HFFc6 (cell line): Measurements from ENCODE around the gene SSUH2. TPM values are rescaled to one million over a fixed set of nuclear protein-coding genes. Genes with fewer than 3 reads are reported as not detected.
"Not testable (repeated sequence)": the region's sequence is repeated elsewhere in the genome, so short reads cannot be mapped to it uniquely, and the experiment has no call there.

Experiments used
- DNase-seq: peaks from one replicate; pipeline ENCODE4 v3.0.0-alpha.2; 2018
- H3K27ac Mint-ChIP-seq: 2 replicates; pipeline ENCODE4 v1.8.0; 2020; ENCODE audit warnings: mild to moderate bottlenecking, mixed read lengths
- H3K27me3 Mint-ChIP-seq: 2 replicates; pipeline ENCODE4 v1.8.0; 2021; ENCODE audit warnings: mild to moderate bottlenecking, moderate library complexity, mixed read lengths; ENCODE audit not compliant: insufficient read depth
- H3K36me3 Mint-ChIP-seq: 2 replicates; pipeline ENCODE4 v1.8.0; 2021; ENCODE audit warnings: low read depth, mixed read lengths
- H3K4me1 Mint-ChIP-seq: 2 replicates; pipeline ENCODE4 v1.8.0; 2020; ENCODE audit warnings: low read depth, mixed read lengths
- H3K4me3 Mint-ChIP-seq: 2 replicates; pipeline ENCODE4 v1.8.0; 2020; ENCODE audit warnings: mild to moderate bottlenecking, moderate library complexity, mixed read lengths
- H3K9me3 Mint-ChIP-seq: 2 replicates; pipeline ENCODE4 v1.8.0; 2020; ENCODE audit warnings: mild to moderate bottlenecking, mixed read lengths
- total RNA-seq, 6 experiments: library from RNA; stranded (reverse); fragmentation: NEBNext Ultra II Directional; extraction: Animal tissue kit (Norgen Biotek cat#: 25700); gene quantifications; 2 replicates in 1 of 6; 3 replicates in 5 of 6; pipeline ENCODE4 v1.2.3, GENCODE V29; 2021
- TF ChIP-seq, protein P1 (sequence below): fragments of 200-600 bp; sonication (generic); IDR thresholded peaks from 2 replicates; pipeline ENCODE4 v1.5.0; 2021; ENCODE audit warnings: antibody characterized with exemption, mild to moderate bottlenecking

SSUH2 gene
- total RNA-seq, 6 experiments from 2014 or later = 0.28 to 0.51 (median 0.37) TPM; not detected in 2

DNA sequence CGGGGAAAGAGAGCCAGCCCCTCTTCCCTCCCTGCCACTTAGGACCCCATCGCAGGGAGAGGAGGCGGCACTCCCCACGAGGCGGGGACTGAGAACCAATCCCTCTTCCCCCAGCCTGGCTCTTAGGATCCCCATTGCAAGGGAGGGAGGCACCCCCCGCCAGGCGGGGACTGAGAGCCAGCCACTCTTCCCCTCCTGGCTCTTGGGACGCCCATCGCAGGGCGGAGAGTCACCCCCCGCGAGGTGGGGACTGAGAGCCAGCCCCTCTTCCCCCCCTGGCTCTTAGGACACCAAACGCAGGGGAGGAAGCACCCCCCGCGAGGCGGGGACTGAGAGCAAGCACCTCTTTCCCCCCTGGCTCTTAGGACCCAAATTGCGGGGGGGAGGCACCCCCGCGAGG lies 34.2 kb upstream of the SSUH2 start:
- no peaks in the 10 kb centered on the region for H3K36me3 Mint-ChIP-seq
- peaks cover 13% of the 10 kb centered on the region for H3K4me1 Mint-ChIP-seq
- H3K4me3 Mint-ChIP-seq = no peak overlapping the region
- peaks cover 2% of the 10 kb centered on the region; the same call in 1 of the 2 replicates for H3K27me3 Mint-ChIP-seq
- TF ChIP-seq, protein P1, sequence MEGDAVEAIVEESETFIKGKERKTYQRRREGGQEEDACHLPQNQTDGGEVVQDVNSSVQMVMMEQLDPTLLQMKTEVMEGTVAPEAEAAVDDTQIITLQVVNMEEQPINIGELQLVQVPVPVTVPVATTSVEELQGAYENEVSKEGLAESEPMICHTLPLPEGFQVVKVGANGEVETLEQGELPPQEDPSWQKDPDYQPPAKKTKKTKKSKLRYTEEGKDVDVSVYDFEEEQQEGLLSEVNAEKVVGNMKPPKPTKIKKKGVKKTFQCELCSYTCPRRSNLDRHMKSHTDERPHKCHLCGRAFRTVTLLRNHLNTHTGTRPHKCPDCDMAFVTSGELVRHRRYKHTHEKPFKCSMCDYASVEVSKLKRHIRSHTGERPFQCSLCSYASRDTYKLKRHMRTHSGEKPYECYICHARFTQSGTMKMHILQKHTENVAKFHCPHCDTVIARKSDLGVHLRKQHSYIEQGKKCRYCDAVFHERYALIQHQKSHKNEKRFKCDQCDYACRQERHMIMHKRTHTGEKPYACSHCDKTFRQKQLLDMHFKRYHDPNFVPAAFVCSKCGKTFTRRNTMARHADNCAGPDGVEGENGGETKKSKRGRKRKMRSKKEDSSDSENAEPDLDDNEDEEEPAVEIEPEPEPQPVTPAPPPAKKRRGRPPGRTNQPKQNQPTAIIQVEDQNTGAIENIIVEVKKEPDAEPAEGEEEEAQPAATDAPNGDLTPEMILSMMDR = no peak
- H3K9me3 Mint-ChIP-seq = no peaks in the 10 kb centered on the region
- H3K27ac Mint-ChIP-seq = no peak overlapping the region
- DNase-seq = no peak

DNA sequence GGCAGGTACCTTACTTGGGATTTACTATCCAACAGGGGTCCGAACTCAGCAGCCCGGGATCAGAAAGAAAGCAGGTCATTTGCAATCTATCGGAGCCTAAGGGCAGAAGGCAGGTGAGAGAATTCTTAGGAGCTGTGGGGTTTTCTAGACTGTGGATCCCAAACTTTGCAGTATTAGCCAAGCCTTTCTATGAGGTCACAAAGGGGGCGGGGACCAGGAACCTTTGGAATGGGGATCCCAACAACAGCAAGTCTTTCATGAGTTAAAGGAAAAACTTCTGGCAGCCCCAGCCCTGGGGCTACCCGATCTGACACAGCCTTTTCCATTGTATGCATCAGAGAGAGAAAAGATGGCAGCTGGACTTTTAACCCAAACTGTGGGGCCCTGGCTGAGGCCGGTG lies 32.7 kb upstream of the SSUH2 start:
- not testable (repeated sequence) for H3K4me3 Mint-ChIP-seq, H3K36me3 Mint-ChIP-seq, H3K27me3 Mint-ChIP-seq, H3K9me3 Mint-ChIP-seq, DNase-seq, H3K27ac Mint-ChIP-seq
- peaks cover 13% of the 10 kb centered on the region for H3K4me1 Mint-ChIP-seq

DNA sequence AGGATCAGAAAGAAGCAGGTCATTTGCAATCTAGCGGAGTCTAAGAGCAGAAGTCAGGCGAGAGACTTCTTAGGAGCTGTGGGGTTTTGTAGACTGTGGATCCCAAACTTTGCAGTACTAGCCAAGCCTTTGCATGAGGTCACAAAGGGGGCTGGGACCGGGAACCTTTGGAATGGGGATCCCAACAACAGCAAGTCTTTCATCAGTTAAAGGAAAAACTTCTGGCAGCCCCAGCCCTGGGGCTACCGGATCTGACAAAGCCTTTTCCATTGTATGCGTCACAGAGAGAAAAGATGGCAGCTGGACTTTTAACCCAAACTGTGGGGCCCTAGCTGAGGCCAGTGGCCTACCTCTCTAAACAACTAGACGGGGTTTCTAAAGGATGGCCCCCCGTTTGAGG lies 31.0 kb upstream of the SSUH2 start:
- DNase-seq, H3K4me3 Mint-ChIP-seq, H3K9me3 Mint-ChIP-seq, H3K27me3 Mint-ChIP-seq, H3K27ac Mint-ChIP-seq, H3K36me3 Mint-ChIP-seq: not testable (repeated sequence)
- peaks cover 13% of the 10 kb centered on the region for H3K4me1 Mint-ChIP-seq

DNA sequence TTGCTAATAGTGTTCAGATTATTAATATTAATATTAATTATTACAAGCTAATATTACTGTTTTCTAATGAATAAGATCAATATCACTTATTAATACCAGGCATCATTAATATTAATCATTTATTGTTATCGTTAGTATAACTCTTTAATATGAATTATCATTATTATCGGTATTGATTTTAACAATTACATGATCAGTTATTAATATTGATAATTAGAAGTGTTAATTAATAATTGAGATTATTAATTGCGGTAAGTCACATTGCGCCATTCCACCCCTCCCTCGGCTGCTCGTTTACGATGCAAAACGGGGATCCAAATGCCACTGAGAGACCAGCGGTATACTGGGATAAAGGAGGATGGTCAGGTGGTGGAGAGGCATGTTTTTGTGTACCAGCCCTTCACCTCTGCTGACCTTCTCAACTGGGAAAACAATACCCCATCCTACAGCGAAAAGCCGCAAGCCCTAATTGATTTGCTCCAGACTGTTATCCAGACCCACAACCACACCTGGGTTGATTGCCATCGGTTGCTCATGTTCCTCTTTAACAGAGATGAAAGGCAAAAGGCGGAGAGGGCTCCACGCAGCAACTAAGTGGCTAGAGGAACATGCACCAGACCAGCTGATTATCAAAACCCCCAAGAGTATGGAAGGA lies 28.6 kb upstream of the SSUH2 start:
- Mint-ChIP-seq H3K4me1 (peaks cover 10% of the 10 kb centered on the region), H3K36me3 (no peaks in the 10 kb centered on the region), H3K27ac (no peak overlapping the region), H3K27me3 (peaks cover 4% of the 10 kb centered on the region; the same call in 1 of the 2 replicates), H3K9me3 (no peaks in the 10 kb centered on the region), H3K4me3 (no peak overlapping the region)
- no peak for DNase-seq
- TF ChIP-seq, protein P1 = no peak

DNA sequence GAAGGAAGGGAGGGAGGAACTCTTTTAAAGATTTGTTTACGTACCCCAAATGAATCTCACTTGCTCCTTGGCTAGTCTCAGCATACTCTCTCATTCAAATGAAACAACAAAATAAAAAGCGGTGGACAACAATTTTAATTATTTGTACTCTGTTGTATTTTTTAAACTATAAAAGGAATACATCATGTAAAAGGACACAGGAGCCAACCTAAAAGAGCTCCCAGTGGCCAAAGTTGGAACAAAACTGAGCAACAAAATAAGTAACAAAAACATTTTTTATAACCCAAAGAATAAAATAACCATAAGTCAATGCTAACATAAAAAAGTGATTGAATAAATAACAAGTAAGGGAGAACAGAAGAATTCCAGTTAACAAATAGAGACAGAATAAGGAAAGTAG lies 24.4 kb upstream of the SSUH2 start:
- TF ChIP-seq, protein P1 = peak; percentile 52
- H3K4me1 Mint-ChIP-seq = peaks cover 14% of the 10 kb centered on the region
- H3K27me3 Mint-ChIP-seq = peaks cover 7% of the 10 kb centered on the region; the same call in 1 of the 2 replicates
- no peak overlapping the region for H3K27ac Mint-ChIP-seq
- no peak overlapping the region for H3K4me3 Mint-ChIP-seq
- no peaks in the 10 kb centered on the region for H3K36me3 Mint-ChIP-seq
- no peak for DNase-seq
- H3K9me3 Mint-ChIP-seq = no peaks in the 10 kb centered on the region

DNA sequence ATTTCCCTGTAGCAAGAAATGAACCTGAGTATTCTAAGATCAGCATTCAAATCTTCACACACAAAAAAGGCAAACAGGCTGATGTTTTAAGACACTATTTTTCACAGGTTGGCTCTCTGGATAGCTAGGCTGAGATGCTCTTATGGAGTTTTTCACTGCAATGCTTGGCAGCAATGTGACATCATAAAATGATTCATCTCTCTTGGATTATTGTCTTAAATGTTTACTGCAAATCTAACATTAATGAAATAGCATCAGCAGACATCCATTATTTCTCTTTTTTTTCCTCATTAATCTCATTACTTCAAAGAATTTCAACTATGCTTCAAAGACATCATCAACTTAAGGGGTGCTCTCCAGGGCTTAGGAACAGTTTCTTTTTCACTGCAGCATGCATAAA lies 23.6 kb upstream of the SSUH2 start:
- TF ChIP-seq, protein P1 = no peak
- Mint-ChIP-seq H3K4me1 (peaks cover 21% of the 10 kb centered on the region), H3K27ac (no peak overlapping the region), H3K9me3 (no peaks in the 10 kb centered on the region), H3K36me3 (no peaks in the 10 kb centered on the region), H3K4me3 (peak overlapping the region; percentile 9; the same call in 1 of the 2 replicates), H3K27me3 (peaks cover 7% of the 10 kb centered on the region; the same call in 1 of the 2 replicates)
- no peak for DNase-seq
